ENCODE measurements around the gene HOXA1.

Gene HOXA1

GRCh38 chr7:27071622-27072390 lies 24.0 kb downstream of the HOXA1 start:
- no peak for TF ChIP-seq CTCF (IDR thresholded peaks at IDR 0.05; ENCODE audit: insufficient read depth, low read depth, low read length, missing control alignments)
- no peak overlapping the region for H3K4me3 ChIP-seq (ENCODE audit: low read length)
- no peak for DNase-seq (ENCODE audit: low read depth)

GRCh38 chr7:27068259-27068658 lies 27.5 kb downstream of the HOXA1 start:
- DNase-seq (ENCODE audit: low read depth): no peak
- no peak for TF ChIP-seq CTCF (IDR thresholded peaks at IDR 0.05; ENCODE audit: insufficient read depth, low read depth, low read length, missing control alignments)
- no peak overlapping the region for H3K4me3 ChIP-seq (ENCODE audit: low read length)

- H3K4me3 ChIP-seq (ENCODE audit: low read length): no peak overlapping the region
- peak; percentile 21 for DNase-seq (ENCODE audit: low read depth)
- no peak for TF ChIP-seq CTCF (IDR thresholded peaks at IDR 0.05; ENCODE audit: insufficient read depth, low read depth, low read length, missing control alignments)
Measured at GRCh38 chr7:27066148-27066547, 29.7 kb downstream of the HOXA1 start.

- TF ChIP-seq CTCF (IDR thresholded peaks at IDR 0.05; ENCODE audit: insufficient read depth, low read depth, low read length, missing control alignments): no peak
- no peak for DNase-seq (ENCODE audit: low read depth)
Measured at GRCh38 chr7:27065709-27066108, 30.1 kb downstream of the HOXA1 start.

GRCh38 chr7:27064661-27065060 lies 31.1 kb downstream of the HOXA1 start:
- no peak overlapping the region for H3K4me3 ChIP-seq (ENCODE audit: low read length)
- DNase-seq (ENCODE audit: low read depth): no peak
- no peak for TF ChIP-seq CTCF (IDR thresholded peaks at IDR 0.05; ENCODE audit: insufficient read depth, low read depth, low read length, missing control alignments)

More at GRCh38 chr7:27065709-27066108, 30.1 kb downstream of the HOXA1 start:
- no peak overlapping the region for H3K4me3 ChIP-seq (ENCODE audit: low read length)

- no peak for DNase-seq (ENCODE audit: low read depth)
- H3K4me3 ChIP-seq (ENCODE audit: low read length): no peak overlapping the region
- no peak for TF ChIP-seq CTCF (IDR thresholded peaks at IDR 0.05; ENCODE audit: insufficient read depth, low read depth, low read length, missing control alignments)
Measured at GRCh38 chr7:27064159-27064558, 31.6 kb downstream of the HOXA1 start.

GRCh38 chr7:27062946-27063345 lies 32.9 kb downstream of the HOXA1 start:
- no peak overlapping the region for H3K4me3 ChIP-seq (ENCODE audit: low read length)
- TF ChIP-seq CTCF (IDR thresholded peaks at IDR 0.05; ENCODE audit: insufficient read depth, low read depth, low read length, missing control alignments): no peak
- DNase-seq (ENCODE audit: low read depth): no peak

Measured in epithelial cell of esophagus (primary cell).